ENCODE measurements around the gene ZPR1. TPM values are rescaled to one million over a fixed set of nuclear protein-coding genes. Genes with fewer than 3 reads are reported as not detected.

ZPR1 gene
- total and polyA plus RNA-seq, 2 donors (not counting 1 experiment from before 2014, with no cell fraction given): 17.9 to 63.1 TPM

GRCh38 chr11:116724813-116725212, 63.0 kb downstream of the ZPR1 start:
- CTCF ChIA-PET: no interaction called here
- H3K27me3 Mint-ChIP-seq: peaks cover 20% of the 10 kb centered on the region
- intact Hi-C loops (cut with micrococcal nuclease): no loop called here

More at GRCh38 chr11:116724813-116725212, 63.0 kb downstream of the ZPR1 start:
- Histone ChIP-seq H4K20me1 (ENCODE audit: control insufficient read depth, insufficient read depth, low read length, poor library complexity, severe bottlenecking) (no peaks in the 10 kb centered on the region), H3K9ac (ENCODE audit: low read length) (no peak overlapping the region), H3K4me1 (ENCODE audit: control insufficient read depth in 2 of 2, insufficient read depth in 2 of 2, low read length in 2 of 2) (no peaks in the 10 kb centered on the region), H2AFZ (ENCODE audit: insufficient read depth, low read depth, low read length, poor library complexity, severe bottlenecking) (no peak overlapping the region), H3K27me3 (replicated peaks in 1 of 4; ENCODE audit: control extremely low read depth in 1 of 4, control insufficient read depth in 3 of 4, insufficient read depth in 4 of 4, low read length in 3 of 4) (no peaks in the 10 kb centered on the region), H3K79me2 (ENCODE audit: control insufficient read depth, insufficient read depth, low read length) (no peaks in the 10 kb centered on the region), H3K27ac (ENCODE audit: low read length in 2 of 2) (no peak overlapping the region), H3K36me3 (replicated peaks in 1 of 2; ENCODE audit: control extremely low read depth in 1 of 2, control insufficient read depth in 1 of 2, extremely low read depth in 1 of 2, insufficient read depth in 2 of 2, low read length in 1 of 2) (no peaks in the 10 kb centered on the region), H3K9me3 (ENCODE audit: control extremely low read depth in 1 of 3, control insufficient read depth in 2 of 3, insufficient read depth in 1 of 3, low read length in 2 of 3) (no peaks in the 10 kb centered on the region), H3K4me2 (replicated peaks; ENCODE audit: low read depth, low read length, poor library complexity, severe bottlenecking) (no peak overlapping the region), H3K4me3 (ENCODE audit: control extremely low read depth in 1 of 5, extremely low read depth in 1 of 5, insufficient read depth in 1 of 5, low read depth in 2 of 5, low read length in 4 of 5) (no peak overlapping the region)
- Mint-ChIP-seq H3K9me3 (ENCODE audit: insufficient read depth) (no peaks in the 10 kb centered on the region), H3K27ac (no peak overlapping the region), H3K4me1 (no peaks in the 10 kb centered on the region), H3K4me3 (no peak overlapping the region)
- ATAC-seq (ENCODE audit: low read depth): no peak
- POLR2A ChIA-PET: no interaction called here
- WGBS (ENCODE audit: insufficient coverage): 85% methylated on average over 6 of the region's 6 CpGs
- DNase-seq: no peak
- TF ChIP-seq CTCF (IDR thresholded peaks at IDR 0.05) (no peak), EZH2 (IDR thresholded peaks at IDR 0.05; ENCODE audit: borderline replicate concordance, insufficient read depth, low read depth, low read length, poor library complexity, severe bottlenecking) (no peak)

Other genes starting within 250 kb of the ZPR1 start
- 24.2 and 24.8 TPM in 2 replicates for gene BUD13, start 15.0 kb downstream of the ZPR1 start, total RNA-seq
- gene BUD13, start 15.0 kb downstream of the ZPR1 start, polyA plus RNA-seq: 11.8 and 14.1 TPM in 2 replicates
- not detected in 2 replicates for gene APOA5, start 3.9 kb upstream of the ZPR1 start, total RNA-seq
- gene APOA5, start 3.9 kb upstream of the ZPR1 start, polyA plus RNA-seq: not detected in 2 replicates
- gene APOA4, start 35.3 kb upstream of the ZPR1 start, total RNA-seq: not detected in 2 replicates
- not detected in 2 replicates for gene APOA4, start 35.3 kb upstream of the ZPR1 start, polyA plus RNA-seq
- gene APOC3, start 41.9 kb upstream of the ZPR1 start, total RNA-seq: not detected in 2 replicates
- gene APOC3, start 41.9 kb upstream of the ZPR1 start, polyA plus RNA-seq: not detected in 2 replicates
- 0.56 TPM in 1 of 2 replicates, not detected in the other for gene APOA1, start 49.6 kb upstream of the ZPR1 start, total RNA-seq
- gene APOA1, start 49.6 kb upstream of the ZPR1 start, polyA plus RNA-seq: 0.46 and 0.56 TPM in 2 replicates